AG09319 (cell line): Measurements from ENCODE around the gene TNFRSF18.
"Not testable (repeated sequence)": the region's sequence is repeated elsewhere in the genome, so short reads cannot be mapped to it uniquely, and the experiment has no call there.

ENCODE experiments used
- DNase-seq: peaks from one replicate; pipeline ENCODE4 v3.0.0-alpha.2; 2010; ENCODE audit warnings: low read depth; ENCODE audit errors: extremely low read depth
- CTCF ChIP-seq: IDR thresholded peaks from 2 replicates; pipeline ENCODE4 v1.5.1; 2011; ENCODE audit warnings: low read depth, mild to moderate bottlenecking, inconsistent platforms, low read length, moderate library complexity

The TNFRSF18 gene

GRCh38 chr1:1199961-1200875 is 6.2 kb downstream of the TNFRSF18 start:
- DNase-seq = no peak
- TF ChIP-seq CTCF = no peak

GRCh38 chr1:1199141-1199960 is 7.0 kb downstream of the TNFRSF18 start:
- DNase-seq = no peak
- no peak for TF ChIP-seq CTCF

GRCh38 chr1:1198423-1199140 is 7.8 kb downstream of the TNFRSF18 start:
- TF ChIP-seq CTCF = no peak
- DNase-seq = no peak

- no peak for DNase-seq
These were observed 8.6 kb downstream of the TNFRSF18 start for GRCh38 chr1:1197551-1198422.

GRCh38 chr1:1197188-1197500 is 9.2 kb downstream of the TNFRSF18 start:
- TF ChIP-seq CTCF = no peak
- no peak for DNase-seq

More at GRCh38 chr1:1197551-1198422, 8.6 kb downstream of the TNFRSF18 start:
- no peak for TF ChIP-seq CTCF

- TF ChIP-seq CTCF = no peak
- DNase-seq = no peak
These were observed 9.8 kb downstream of the TNFRSF18 start for GRCh38 chr1:1196431-1197187.

- DNase-seq = not testable (repeated sequence)
These were observed 10.7 kb downstream of the TNFRSF18 start for GRCh38 chr1:1195726-1196125.
